ENCODE data around the gene GLB1L3. TPM values are rescaled to one million over a fixed set of nuclear protein-coding genes. Genes with fewer than 3 reads are reported as not detected.

The GLB1L3 gene
- total RNA-seq, 1 experiment from 2014 or later = not detected

DNA sequence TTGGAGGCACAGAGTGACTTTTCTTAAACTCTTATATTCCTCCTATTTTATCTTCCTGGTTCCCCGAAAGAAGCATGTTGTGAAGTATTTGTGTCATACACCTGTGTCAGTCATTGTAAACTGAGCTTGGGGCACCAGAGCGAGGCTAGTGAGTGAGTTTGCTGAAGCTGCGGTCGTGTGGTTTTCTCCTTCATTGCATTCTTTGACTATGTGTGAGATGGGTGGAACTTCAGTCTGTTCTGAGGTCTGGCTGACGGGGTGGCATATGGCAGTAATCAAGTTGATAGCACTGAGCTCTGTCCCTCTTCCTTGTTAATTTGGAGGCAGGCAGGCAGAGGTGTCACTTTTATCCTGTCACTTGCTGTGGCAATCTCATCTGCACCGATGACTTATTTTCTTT, 47.6 kb upstream of the GLB1L3 start:
- intact Hi-C loops (cut with micrococcal nuclease) = loop anchor here (10.0 kb wide), 1 partner anchor 194 kb away; no protein-coding TSS in a partner anchor

DNA sequence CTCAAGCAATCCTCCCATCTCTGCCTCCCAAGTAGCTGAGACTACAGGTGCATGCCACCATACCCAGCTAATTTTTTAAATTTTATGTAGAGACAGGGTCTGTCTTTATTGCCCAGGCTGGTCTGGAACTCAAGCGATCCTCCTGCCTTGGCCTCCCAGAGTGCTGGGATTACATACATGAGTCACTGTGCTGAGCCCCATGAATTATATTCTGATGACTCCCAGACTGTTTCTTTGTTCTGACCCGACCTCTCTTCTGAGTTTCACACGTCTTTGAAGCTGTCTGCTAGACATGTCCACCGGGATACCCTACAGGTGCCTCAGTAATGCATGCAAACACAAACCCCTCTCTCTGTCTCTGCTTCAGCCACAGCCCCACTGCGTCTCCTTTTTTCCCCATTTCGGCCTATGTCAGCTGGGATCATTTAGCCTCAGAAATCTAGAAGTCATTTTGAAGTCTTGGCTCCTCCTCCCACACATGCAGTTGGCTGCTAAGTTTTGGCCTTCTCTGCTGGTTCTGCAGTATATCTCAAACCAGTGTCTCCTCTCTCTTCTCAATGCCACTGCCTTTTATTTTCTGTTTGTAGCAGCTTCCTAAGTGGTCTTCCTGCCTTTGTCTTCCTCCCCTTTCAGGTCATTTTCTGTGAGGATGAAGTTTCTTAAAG, 46.9 kb upstream of the GLB1L3 start:
- Histone ChIP-seq H3K79me2 (ENCODE audit: insufficient read depth, low read length) (peaks cover 63% of the 10 kb centered on the region), H4K20me1 (ENCODE audit: insufficient read depth) (no peaks in the 10 kb centered on the region), H3K9me2 (ENCODE audit: insufficient read depth) (no peaks in the 10 kb centered on the region), H3K27ac (ENCODE audit: low read depth, low read length) (no peak overlapping the region), H3K4me2 (ENCODE audit: low read length) (no peak overlapping the region), H3K4me1 (ENCODE audit: control insufficient read depth in 1 of 2, insufficient read depth in 2 of 2, low read length in 2 of 2) (peaks cover 5 to 9% of the 10 kb centered on the region in 2 experiments; a peak in 2 of 4 replicates), H2AFZ (ENCODE audit: low read depth, low read length, poor library complexity, severe bottlenecking) (no peak overlapping the region), H3K9me3 (ENCODE audit: control insufficient read depth in 1 of 2, insufficient read depth in 1 of 2, low read depth in 1 of 2, low read length in 2 of 2) (no peaks in the 10 kb centered on the region), H3K36me3 (ENCODE audit: control insufficient read depth in 1 of 2, insufficient read depth in 2 of 2, low read length in 2 of 2) (no peaks in the 10 kb centered on the region), H3K27me3 (ENCODE audit: insufficient read depth, low read length) (no peaks in the 10 kb centered on the region), H3K4me3 (replicated peaks in 1 of 2; ENCODE audit: low read depth in 1 of 2, low read length in 2 of 2) (no peak overlapping the region), H3K9ac (ENCODE audit: low read length) (no peak overlapping the region)
- TF ChIP-seq, protein P1, sequence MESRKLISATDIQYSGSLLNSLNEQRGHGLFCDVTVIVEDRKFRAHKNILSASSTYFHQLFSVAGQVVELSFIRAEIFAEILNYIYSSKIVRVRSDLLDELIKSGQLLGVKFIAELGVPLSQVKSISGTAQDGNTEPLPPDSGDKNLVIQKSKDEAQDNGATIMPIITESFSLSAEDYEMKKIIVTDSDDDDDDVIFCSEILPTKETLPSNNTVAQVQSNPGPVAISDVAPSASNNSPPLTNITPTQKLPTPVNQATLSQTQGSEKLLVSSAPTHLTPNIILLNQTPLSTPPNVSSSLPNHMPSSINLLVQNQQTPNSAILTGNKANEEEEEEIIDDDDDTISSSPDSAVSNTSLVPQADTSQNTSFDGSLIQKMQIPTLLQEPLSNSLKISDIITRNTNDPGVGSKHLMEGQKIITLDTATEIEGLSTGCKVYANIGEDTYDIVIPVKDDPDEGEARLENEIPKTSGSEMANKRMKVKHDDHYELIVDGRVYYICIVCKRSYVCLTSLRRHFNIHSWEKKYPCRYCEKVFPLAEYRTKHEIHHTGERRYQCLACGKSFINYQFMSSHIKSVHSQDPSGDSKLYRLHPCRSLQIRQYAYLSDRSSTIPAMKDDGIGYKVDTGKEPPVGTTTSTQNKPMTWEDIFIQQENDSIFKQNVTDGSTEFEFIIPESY (IDR thresholded peaks at IDR 0.05; ENCODE audit: extremely low read depth, insufficient replicate concordance, low read length) = no peak
- no peak for TF ChIP-seq FOSL1 (IDR thresholded peaks at IDR 0.05; ENCODE audit: low read depth)
- POLR2A ChIA-PET = no interaction called here
- CTCF ChIA-PET = no interaction called here
- intact Hi-C loops (cut with micrococcal nuclease) = loop anchor here (10.0 kb wide), 1 partner anchor 194 kb away; no protein-coding TSS in a partner anchor
- RAD21 ChIA-PET (ENCODE audit: low non-redundant PET in 1 of 2, low total read pairs in 2 of 2, uncharacterized antibody in 2 of 2, unreplicated experiment in 2 of 2) = no interaction called here
- ATAC-seq (no peak), DNase-seq (ENCODE audit: low read depth, low spot score) (no peak)
- BruUV-seq (replicated peaks) = no TSS peak

More for the DNA sequence above, 47.6 kb upstream of the GLB1L3 start:
- H3K9ac ChIP-seq (ENCODE audit: low read length) = no peak overlapping the region
- H4K20me1 ChIP-seq (ENCODE audit: insufficient read depth) = no peaks in the 10 kb centered on the region
- ChIA-PET CTCF (no interaction called here), POLR2A (no interaction called here), RAD21 (ENCODE audit: low non-redundant PET in 1 of 2, low total read pairs in 2 of 2, uncharacterized antibody in 2 of 2, unreplicated experiment in 2 of 2) (no interaction called here)
- no peaks in the 10 kb centered on the region for H3K9me3 ChIP-seq (ENCODE audit: control insufficient read depth in 1 of 2, insufficient read depth in 1 of 2, low read depth in 1 of 2, low read length in 2 of 2)
- peaks cover 64% of the 10 kb centered on the region for H3K79me2 ChIP-seq (ENCODE audit: insufficient read depth, low read length)
- peaks cover 5 to 9% of the 10 kb centered on the region in 2 experiments; a peak in 2 of 4 replicates for H3K4me1 ChIP-seq (ENCODE audit: control insufficient read depth in 1 of 2, insufficient read depth in 2 of 2, low read length in 2 of 2)
- no peak overlapping the region for H2AFZ ChIP-seq (ENCODE audit: low read depth, low read length, poor library complexity, severe bottlenecking)
- no peak for ATAC-seq
- TF ChIP-seq SP1 (IDR thresholded peaks at IDR 0.05; ENCODE audit: low read depth) (no peak), MAX (IDR thresholded peaks at IDR 0.05) (no peak)
- no peaks in the 10 kb centered on the region for H3K27me3 ChIP-seq (ENCODE audit: insufficient read depth, low read length)
- H3K36me3 ChIP-seq (ENCODE audit: control insufficient read depth in 1 of 2, insufficient read depth in 2 of 2, low read length in 2 of 2) = no peaks in the 10 kb centered on the region
- no peak overlapping the region for H3K4me3 ChIP-seq (replicated peaks in 1 of 2; ENCODE audit: low read depth in 1 of 2, low read length in 2 of 2)
- no peaks in the 10 kb centered on the region for H3K9me2 ChIP-seq (ENCODE audit: insufficient read depth)
- DNase-seq (ENCODE audit: low read depth, low spot score) = no peak
- no peak overlapping the region for H3K4me2 ChIP-seq (ENCODE audit: low read length)
- H3K27ac ChIP-seq (ENCODE audit: low read depth, low read length) = no peak overlapping the region
- BruUV-seq (replicated peaks) = no TSS peak
